COLO829 (cell line): ENCODE measurements around the gene BOC.
"Not testable (repeated sequence)": the region's sequence is repeated elsewhere in the genome, so short reads cannot be mapped to it uniquely, and the experiment has no call there.

ENCODE experiments used
- DNase-seq: peaks from one replicate; pipeline ENCODE4 v3.0.0; 2012; ENCODE audit warnings: low spot score

The BOC gene, protein sequence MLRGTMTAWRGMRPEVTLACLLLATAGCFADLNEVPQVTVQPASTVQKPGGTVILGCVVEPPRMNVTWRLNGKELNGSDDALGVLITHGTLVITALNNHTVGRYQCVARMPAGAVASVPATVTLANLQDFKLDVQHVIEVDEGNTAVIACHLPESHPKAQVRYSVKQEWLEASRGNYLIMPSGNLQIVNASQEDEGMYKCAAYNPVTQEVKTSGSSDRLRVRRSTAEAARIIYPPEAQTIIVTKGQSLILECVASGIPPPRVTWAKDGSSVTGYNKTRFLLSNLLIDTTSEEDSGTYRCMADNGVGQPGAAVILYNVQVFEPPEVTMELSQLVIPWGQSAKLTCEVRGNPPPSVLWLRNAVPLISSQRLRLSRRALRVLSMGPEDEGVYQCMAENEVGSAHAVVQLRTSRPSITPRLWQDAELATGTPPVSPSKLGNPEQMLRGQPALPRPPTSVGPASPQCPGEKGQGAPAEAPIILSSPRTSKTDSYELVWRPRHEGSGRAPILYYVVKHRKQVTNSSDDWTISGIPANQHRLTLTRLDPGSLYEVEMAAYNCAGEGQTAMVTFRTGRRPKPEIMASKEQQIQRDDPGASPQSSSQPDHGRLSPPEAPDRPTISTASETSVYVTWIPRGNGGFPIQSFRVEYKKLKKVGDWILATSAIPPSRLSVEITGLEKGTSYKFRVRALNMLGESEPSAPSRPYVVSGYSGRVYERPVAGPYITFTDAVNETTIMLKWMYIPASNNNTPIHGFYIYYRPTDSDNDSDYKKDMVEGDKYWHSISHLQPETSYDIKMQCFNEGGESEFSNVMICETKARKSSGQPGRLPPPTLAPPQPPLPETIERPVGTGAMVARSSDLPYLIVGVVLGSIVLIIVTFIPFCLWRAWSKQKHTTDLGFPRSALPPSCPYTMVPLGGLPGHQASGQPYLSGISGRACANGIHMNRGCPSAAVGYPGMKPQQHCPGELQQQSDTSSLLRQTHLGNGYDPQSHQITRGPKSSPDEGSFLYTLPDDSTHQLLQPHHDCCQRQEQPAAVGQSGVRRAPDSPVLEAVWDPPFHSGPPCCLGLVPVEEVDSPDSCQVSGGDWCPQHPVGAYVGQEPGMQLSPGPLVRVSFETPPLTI

DNA sequence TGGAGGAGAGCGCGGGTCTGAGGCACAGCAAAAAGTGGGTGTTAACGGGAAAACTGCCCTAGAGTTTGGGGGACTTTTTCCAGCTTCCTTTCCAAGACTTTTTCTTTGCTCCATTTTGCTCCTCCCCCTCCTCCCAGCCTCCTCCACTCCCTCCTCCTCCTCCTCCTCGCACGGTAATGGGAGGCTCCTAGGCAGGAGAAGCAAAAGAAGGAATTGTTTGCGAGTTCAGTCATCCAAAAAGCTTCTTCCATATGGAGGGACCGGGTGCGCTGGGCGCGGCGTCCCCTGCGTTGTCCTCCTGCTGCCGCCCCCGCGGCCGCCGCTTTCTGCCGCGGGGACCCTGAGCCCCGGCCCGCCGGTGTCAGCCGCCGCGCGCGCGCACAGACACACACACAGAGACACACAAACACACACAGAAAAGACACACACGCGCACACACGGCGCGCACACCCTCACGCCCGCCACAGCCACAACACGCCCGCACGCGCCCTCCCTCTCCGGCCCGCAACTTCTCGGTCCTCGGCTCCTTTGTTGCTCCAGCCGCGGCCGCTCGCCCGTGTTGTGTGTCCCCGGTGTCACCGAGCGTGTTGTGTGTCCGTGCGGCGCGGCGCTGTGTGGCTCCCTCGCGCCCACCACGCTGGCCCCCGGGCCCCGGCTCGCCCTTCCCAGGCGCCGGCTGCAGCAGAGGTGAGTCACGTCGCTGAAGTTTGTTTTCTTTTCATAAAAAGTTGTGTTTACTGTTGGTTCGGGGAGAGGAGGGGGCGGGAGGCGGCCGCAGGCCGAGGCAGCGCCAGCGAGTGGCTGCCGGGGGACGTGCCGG, at the start of gene BOC:
Gene BOC (plus strand): TSS at position 228 of the 820 bp plus-strand sequence. CDS start 38,246 bp downstream, outside the sequence.
- DNase-seq = no peak

DNA sequence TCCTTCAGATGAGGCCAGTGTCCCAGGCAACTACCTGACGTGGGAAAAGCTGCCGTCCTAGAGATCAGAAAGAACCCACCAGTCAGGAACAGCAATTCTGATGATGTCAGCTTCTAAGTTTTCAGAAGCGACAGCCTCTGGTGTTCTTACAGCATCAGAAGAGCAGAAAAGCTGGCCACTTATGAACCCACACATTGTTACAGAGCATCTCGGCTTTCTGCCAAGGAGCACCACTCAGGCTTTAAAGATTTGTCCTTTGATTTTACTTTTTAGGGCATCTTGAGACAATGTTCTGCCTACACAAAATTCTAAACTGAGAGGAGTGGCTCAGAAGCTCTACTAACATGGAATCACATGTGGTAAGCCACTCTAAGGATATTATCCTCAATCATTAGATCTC, 49.7 kb upstream of the BOC start:
- DNase-seq = no peak

DNA sequence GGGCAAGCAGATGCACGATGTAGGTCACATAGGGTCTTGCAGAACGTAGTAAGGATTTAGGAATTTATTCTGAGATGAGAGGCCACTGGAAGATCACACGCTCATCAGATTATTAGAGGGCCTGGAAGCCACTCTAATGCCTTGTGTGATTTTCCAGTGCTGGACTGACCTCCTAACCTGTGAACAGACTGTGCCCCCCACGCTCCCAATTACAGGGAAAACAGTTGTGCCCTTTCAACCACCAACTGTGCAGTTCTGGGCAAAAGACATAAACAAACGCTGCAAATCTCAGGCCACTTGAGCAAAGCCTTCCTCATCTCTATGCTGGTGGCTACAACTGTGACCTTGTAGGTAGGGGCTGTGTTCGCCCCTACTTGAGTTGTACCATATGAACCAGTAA, 48.2 kb upstream of the BOC start:
- DNase-seq = no peak

DNA sequence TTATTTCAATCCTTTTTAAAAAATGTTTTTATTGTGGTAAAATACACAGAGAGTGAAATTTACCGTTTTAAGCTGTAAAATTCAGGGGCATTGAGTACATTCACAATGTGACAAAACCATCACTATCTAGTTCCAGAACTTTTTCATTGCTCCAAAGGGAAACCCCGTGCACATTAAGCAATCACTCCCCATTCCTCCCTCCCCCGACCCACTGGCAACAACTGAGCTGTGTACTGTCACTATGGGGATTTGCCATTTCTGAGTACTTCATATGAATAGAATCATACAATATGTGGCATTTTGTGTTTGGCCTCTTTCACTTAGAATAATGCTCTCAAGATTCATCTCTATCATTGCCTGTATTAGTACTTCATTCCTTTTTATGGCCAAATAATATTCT, 45.5 kb upstream of the BOC start:
- no peak for DNase-seq

DNA sequence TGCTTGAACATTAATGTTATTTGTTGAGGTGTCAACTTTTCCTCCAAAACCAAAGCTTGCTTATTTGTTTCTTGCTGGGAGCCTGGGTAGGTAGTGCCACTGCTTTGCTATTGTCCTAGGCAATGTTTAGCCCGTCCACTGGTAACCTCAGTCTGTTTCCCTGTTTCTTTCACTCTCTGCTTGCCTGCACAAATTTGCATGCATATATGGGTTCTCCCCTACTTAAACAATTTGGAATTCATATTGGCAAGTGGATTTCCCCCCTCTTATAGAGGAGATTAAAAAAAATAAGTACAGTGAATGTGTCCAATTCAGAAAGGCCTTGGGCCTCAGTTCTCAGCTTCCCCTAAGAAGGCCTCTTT, 45.0 kb upstream of the BOC start:
- no peak for DNase-seq

DNA sequence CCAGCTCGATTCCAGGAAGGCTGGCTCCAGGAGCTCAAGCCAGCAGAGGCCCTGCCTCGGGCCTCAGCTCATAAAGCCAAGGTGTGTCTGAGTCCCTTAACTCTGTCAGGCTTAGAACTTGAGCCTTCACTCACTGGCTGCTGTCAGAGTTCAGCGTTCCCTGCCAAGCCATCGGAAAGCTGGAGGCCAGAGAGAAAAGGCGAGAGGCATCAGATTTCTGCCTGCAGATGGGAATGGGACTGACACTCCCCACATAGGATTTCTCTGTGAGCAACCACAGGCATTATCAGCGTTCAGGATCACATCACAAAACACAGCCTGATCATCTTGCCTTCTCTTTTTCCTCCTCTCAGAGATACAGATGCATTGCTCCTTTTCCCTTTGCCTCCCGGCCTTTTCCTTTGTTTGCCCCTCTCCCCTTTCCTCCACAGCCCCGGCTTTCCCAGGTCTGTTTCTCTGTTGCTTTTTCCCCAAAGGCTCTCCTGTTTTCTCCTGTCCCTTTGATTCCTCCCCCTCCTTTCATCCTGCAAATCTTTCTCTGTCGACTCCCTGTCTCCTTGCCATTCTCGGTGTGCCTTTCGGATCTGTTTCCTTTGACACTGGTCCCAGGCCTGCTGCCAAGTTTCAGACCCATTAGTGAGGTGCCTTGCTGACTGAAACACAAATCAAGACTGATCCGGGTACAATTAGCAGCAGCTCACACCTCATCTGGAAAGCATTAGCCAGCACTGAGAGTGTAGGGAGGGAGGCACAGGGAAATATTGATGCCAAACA, 44.5 kb upstream of the BOC start:
- DNase-seq = no peak

DNA sequence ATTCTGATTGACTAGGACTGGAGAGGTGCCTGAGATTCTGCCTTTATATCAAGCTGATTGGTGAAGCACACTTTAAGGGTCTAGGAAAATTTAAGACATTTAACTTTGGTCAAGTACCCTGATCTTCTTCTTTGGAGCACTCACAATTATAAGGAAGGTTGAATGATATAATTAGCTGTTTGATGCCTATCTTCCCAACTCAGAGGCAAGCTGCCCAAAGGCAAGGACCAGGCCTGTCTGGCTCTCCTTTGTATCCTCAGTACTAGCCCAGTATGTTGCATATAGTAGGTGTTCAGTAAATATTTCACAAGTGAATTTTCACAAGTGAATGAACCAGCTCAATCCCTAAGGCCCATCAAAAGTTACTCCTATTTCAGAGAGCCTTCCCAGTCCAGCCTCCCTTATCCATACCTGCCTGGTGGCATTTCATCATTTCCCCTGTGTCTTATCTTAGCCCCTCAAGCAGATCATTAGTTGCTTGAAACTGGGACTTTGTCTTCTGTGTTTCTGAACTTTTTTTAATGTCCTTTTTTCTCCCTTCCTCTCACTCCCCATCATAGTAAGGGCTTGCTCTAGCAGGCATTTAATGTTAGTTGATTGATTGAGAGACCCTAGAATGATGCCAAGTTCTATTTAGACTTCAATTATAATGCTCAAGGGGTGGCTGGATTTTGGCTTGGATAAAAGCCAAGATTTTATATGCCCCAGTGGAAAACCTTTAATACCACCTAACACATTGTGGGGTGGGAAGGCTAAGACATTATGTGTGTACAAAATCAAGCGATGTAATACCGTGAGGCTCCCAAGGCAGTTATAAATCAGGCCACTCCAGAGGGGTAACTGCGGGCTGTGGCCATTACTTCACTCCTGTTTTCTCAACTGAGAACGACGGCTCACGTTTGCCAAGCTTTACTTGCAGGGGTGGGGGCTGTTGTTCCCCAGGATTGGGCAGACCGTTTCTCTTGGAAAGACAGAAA, 43.2 kb upstream of the BOC start:
- DNase-seq = no peak

DNA sequence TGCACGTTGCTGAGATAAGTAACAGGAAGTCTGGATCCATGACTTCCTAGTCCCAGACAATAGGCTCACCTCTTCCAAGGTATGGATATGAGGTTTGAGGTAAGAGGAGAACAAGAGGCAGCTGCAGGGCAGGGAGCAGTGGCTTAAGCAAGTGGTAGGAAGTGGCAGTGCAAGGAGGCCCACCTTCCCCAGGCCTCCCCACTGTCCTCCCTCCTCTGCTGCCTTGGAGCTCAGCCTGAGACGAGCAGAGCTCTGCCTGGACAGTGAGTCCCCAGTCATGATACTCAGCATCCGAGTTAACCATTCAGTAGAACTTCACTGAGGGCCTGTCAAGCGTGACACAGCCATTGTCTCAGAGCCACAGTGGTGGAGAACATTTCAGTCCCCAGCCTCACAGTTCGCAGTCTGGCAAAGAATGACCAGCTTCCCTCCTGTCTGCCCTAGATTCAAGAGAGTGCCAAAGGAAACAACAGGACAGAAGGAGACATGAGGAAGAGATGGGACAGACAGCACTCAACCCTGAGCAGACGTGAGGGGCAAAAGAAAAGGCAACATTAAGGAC, 41.4 kb upstream of the BOC start:
- no peak for DNase-seq

DNA sequence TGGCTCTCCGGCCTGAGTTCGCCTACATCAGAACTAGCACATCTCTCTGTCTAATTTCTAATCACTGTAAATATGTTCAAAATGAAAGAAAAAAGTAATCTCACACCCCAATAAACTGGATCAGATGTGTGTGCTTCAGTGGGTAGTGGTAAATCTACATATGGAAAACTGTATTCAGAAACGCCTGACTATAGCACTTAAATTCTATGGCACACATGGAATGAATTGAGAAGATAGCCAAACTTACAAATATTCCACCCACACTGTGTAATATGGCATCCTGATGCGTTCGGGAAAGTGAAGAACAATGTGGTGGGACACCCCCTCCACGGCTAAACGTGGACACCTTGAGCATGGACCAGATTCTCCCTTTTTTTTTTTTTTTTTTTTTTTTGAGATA, 40.6 kb upstream of the BOC start:
- DNase-seq = no peak

DNA sequence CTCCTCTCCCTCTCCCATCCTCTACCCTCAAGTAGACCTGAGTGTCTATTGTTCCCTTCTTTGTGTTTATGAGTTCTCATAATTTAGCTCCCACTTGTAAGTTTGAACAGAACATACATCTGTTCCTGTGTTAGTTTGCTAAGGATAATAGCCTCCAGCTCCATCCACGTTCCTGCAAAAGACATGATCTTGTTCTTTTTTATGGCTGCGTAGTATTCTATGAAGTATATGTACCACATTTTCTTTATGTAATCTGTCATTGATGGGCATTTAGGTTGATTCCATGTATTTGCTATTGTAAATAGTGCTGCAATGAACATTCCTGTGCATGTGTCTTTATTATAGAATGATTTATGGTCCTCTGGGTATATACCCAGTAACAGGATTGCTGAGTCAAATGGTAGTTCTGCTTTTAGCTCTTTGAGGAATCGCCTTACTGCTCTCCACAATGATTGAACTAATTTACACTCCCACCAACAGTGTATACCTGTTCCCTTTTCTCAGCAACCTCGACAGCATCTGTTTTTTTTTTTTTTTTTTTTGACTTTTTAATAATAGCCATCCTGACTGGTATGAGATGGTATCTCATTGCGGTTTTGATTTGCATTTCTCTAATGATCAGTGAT, 39.6 kb upstream of the BOC start:
- not testable (repeated sequence) for DNase-seq

DNA sequence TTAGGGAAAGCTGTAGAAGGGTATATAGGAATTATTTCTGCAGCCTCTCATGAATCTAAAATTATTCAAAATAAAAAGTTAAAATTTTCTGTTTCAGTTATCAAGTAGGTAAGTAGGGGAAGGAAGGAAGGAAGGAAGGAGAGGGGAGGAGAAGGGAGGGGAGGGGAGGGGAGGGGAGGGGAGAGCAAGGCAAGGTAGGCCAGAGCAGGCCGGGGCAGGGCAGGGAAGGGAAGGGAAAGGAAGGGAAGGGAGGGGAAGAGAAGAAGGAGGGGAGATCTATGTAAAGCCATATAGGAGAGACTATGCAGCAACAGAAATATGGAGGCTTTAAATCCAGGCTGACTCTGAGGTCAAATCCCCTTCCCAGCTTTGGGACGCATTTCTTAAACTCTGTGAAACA, 38.3 kb upstream of the BOC start:
- DNase-seq = no peak

DNA sequence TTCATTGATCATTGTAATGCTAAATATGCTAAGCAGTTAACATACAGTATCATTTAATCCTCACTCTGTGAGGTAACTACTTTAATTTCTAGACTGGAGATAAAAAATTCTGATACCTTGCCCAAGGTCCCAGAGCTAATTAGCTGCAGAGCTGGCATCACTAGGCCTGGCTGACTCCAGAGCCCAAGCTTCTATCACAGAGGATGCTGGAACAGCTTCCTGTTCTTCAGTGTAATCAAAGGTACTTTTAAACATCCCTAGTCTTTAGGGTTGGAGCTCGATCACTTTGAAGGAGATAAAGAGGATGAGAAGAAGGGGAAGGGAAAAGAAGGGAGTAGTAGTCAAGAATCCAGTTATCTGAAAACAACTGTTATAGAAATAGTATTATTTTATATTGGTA, 37.1 kb upstream of the BOC start:
- no peak for DNase-seq

DNA sequence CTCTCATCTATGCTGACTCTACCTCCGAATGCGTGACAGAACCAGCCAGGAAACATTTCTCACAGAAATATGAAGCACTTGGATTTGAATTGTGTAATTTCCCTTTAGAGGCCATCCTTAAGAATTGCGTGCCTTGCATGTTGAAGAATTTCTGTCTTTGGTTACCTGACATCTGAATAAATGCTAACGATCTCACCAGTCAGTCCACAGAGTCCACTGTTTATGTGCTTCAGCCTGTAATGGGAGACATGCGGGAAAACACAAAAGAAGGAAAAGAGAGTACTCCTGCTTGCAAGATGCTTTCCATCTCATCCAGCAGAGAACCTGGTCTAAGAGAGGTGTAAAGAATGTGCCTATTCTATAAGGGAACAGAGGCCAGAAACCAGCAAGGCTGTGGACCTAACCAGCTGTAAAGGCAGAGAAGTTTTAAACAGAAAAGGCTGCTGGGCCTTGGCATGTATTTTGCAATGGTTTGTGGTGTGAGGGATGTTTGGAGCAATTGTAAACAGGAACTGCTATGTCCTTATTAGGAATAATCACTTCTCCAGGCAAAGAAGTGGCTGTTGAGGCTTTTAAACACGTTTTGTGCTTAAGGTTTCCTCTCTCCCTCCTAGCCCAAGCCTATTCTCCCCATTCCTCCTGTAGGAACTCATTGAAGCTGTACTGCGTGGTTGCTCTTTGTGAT, 36.4 kb upstream of the BOC start:
- DNase-seq = no peak

DNA sequence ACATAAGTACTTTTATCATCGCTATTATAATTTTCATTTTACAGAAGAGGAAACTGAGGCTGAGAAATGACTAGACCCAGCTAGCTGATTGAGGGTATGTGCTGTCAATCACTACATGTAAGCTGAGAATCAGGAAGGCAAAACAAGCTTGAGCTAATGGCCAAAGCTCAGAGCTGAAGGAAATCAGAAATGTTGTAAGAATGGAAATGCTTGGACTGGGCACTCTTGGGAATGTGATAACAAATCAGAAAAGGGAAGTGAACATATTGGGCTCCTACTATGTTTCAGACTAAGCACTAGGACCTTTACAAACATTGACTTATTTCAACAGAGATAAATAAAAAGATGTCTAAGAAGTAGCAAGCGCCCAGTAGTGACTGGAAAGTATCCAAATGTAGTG, 33.8 kb upstream of the BOC start:
- no peak for DNase-seq

DNA sequence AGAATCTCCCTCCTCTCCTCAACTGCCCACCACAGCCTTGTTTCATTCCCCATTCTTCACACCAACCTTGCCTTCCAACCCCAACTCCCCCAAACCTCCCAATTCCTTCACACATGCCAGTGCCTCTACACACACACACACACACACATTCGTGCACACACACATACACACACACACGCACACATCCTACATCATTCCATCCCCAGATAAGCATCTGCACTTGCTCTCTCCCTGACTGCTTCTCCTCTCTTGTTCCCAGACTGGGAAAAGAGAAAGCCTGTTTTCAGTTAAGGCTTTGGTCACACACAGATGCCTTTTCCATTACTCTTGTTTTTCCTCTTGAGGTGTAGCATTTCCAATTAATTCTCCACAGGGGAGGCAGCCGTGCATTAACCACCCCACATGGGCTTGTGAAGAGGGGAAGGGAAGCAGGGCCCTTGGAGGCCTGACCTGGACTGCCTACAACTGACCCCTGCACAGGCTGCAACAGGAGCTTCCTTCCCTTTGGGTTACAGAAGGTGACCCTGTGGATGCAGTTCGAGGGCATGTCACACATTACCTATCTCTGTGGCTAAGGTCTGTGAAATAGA, 32.0 kb upstream of the BOC start:
- DNase-seq = no peak

DNA sequence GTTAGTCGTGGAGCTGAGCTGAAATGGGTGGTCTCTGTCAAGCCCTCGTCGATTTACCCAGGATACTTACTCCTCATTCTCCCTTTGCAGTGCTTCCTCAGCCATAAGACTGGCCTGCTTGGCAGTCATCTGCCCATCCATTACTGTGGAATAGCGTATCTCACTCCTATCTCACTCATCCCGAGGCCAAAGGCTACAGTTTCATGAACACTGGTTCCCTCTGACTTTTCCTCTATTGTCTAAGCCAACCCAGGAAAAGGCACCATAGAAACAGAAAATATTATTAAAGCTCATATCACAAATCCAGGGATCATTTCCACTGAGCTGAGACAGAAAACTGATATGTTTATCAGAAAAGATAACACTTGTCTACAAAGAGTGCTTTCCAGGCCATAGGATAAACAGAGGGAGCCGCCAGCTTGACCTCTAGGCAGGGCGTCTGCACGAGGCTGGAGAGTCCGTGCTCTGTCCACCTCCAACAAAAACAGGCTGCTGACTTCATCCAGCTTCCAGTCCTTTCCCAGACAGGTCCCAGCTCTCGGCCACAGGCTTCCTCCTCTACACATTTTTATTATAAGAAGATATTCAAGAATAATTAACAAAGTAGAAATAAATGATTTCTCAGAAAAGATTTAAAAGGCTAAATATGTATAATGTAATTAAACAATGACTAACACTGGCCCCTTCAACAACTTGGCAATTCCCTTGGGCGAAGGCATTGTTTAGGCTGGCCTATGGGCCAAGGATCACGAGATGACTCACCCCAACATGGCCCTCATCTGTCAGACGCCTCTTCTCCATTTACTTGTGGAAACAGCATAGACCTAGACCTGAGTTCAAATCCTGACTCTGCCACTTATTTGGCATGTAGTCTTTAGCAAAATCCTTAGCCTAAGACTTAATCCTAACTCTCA, 27.4 kb upstream of the BOC start:
- no peak for DNase-seq

DNA sequence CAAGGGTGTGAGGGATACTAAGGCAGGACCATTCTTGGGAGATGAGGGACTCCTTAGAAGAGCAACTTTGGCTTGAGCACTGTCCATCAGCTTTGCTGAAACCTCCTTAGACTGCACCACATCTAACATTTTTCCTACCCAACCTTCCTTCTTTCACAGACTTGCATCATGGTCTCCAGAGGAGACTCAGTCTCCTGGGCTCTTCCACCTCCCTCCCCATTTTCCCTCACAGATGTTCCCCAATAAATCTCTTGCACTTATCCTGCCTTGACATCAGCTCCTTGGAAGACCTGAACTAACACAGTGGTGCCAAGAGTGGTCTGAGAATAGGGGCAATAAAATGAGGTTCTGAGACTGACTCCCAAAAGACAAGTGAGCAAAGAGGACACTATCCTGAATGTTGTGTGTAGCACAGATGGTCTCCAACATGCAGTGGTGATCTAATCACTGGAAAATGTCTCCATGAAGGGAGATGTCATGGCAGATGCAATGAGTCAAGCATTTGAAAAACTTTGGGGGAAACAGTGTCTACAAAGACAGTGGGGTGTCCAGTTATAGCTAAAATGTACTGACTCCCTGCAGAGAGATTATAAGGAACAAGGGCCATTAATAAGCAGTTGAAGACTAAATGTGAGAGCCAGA, 26.0 kb upstream of the BOC start:
- no peak for DNase-seq
